Esophagus muscularis mucosa (tissue), 4 donors: ENCODE data around the gene GNL1. TPM values are rescaled to one million over a fixed set of nuclear protein-coding genes. Genes with fewer than 3 reads are reported as not detected.
A peak's percentile ranks its signal among the peaks of the same experiment; 100 is the strongest.

ENCODE experiments used
- DNase-seq: peaks from one replicate; pipeline ENCODE4 v3.0.0-alpha.2; 2017; ENCODE audit errors: extremely low spot score
- H3K27ac ChIP-seq, 4 donors: fragments of 200-600 bp; sonication (generic); replicated peaks in 1 of 4; 1 replicate in 3 of 4; 2 replicates in 1 of 4; pipeline ENCODE4 v1.5.1; 2016 to 2019; ENCODE audit warnings: mild to moderate bottlenecking in 1 of 4
- H3K27me3 ChIP-seq, 4 donors: fragments of 200-600 bp; sonication (generic); one replicate each; pipeline versions ENCODE4 v1.5.1 to v1.6.0; 2016 to 2019
- H3K36me3 ChIP-seq, 4 donors: fragments of 200-600 bp; sonication (generic); one replicate each; pipeline ENCODE4 v1.5.1; 2016 to 2019
- H3K4me1 ChIP-seq, 4 donors: fragments of 200-600 bp; sonication (generic); one replicate each; pipeline ENCODE4 v1.5.1; 2016 to 2019
- H3K4me3 ChIP-seq, 4 donors: fragments of 200-600 bp; sonication (generic); 1 replicate in 2 of 4; 2 replicates in 2 of 4; pipeline ENCODE4 v1.5.1; 2016 to 2019; ENCODE audit warnings: mild to moderate bottlenecking in 4 of 4, moderate library complexity in 1 of 4
- H3K9me3 ChIP-seq, 4 donors: fragments of 200-600 bp; sonication (generic); 1 replicate in 3 of 4; 2 replicates in 1 of 4; pipeline ENCODE4 v1.5.1; 2016 to 2019
- CTCF ChIP-seq, 3 experiments: fragments of 200-600 bp in 2 of 3; fragments of 450-650 bp in 1 of 3; sonication (generic) in 2 of 3; IDR thresholded peaks; one replicate each; pipeline ENCODE4 v1.5.1; 2017 to 2019; ENCODE audit warnings: antibody characterized with exemption in 3 of 3, mild to moderate bottlenecking in 2 of 3, moderate library complexity in 1 of 3
- EP300 ChIP-seq: sonication (generic); formaldehyde crosslinking; IDR thresholded peaks from one replicate; pipeline ENCODE4 v1.6.1; 2017; ENCODE audit warnings: antibody characterized with exemption
- POLR2A ChIP-seq: fragments of 450-650 bp; IDR thresholded peaks from one replicate; pipeline ENCODE4 v1.6.1; 2017; ENCODE audit warnings: antibody characterized with exemption, moderate library complexity, mild to moderate bottlenecking, low read depth
- POLR2AphosphoS5 ChIP-seq, 2 donors: sonication (generic); formaldehyde crosslinking; IDR thresholded peaks; one replicate each; pipeline ENCODE4 v1.6.1; 2017; ENCODE audit warnings: antibody characterized with exemption in 2 of 2
- WGBS: methylation state at CpG from one replicate; pipeline ENCODE4 v1.1.5; 2018; 5-methylcytosine and 5-hydroxymethylcytosine counted together
- intact Hi-C: fragments of 100-400 bp; cut with DNase I; formaldehyde crosslinking; loops from one replicate; pipeline ENCODE4 v1.15.1; 2023
- total RNA-seq, 4 donors: library from RNA; depleted of rRNA; stranded (reverse); fragments of >200 nt; gene quantifications; one replicate each; pipeline versions ENCODE4 v1.1.0 to v1.2.1, GENCODE V29; 2016

Gene GNL1
- total RNA-seq, 4 donors from 2014 or later: 30.3 to 53.5 (median 36.1) TPM

GRCh38 chr6:30565772-30566171 is 9.5 kb upstream of the GNL1 start:
- H3K9me3 ChIP-seq: no peaks in the 10 kb centered on the region
- no peak overlapping the region for H3K27ac ChIP-seq
- H3K27me3 ChIP-seq: no peaks in the 10 kb centered on the region
- TF ChIP-seq POLR2AphosphoS5 (IDR thresholded peaks at IDR 0.05) (no peak), EP300 (no peak), POLR2A (no peak), CTCF (IDR thresholded peaks at IDR 0.05) (no peak)
- H3K36me3 ChIP-seq: peaks cover 9 to 24% (median 22%) of the 10 kb centered on the region in 4 donors
- peaks cover 7 to 18% (median 10%) of the 10 kb centered on the region in 4 donors for H3K4me1 ChIP-seq
- DNase-seq: no peak
- H3K4me3 ChIP-seq: no peak overlapping the region
- intact Hi-C loops: no loop called here

DNA sequence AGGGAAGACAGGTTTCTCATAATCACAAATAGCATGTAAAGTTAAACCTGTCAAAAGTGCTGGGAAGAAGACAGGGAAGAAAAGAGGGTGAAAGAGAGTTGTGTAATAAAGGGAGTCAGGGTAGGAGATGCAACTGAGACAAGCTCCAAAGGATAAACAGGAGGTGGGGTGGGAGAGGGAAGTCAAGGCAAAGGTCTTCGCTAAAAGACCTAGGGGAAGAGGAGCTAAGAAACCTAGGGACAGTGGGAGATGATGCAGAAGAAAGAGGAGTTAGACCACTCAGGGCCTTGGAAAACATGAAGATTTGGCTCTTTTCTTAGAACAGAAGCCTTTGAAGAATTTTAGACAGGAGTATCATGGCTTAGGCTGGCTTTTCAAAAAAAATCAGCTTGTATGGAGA is 7.8 kb upstream of the GNL1 start:
- DNase-seq: no peak
- TF ChIP-seq POLR2AphosphoS5 (IDR thresholded peaks at IDR 0.05) (no peak), CTCF (IDR thresholded peaks at IDR 0.05) (no peak), EP300 (no peak), POLR2A (no peak)

GRCh38 chr6:30562470-30563425 is 6.5 kb upstream of the GNL1 start:
- intact Hi-C loops: no loop called here
- TF ChIP-seq POLR2A (no peak), EP300 (no peak)
- 85% methylated on average over 14 of the region's 14 CpGs for WGBS
- Histone ChIP-seq H3K27me3 (no peaks in the 10 kb centered on the region), H3K4me1 (peaks cover 9 to 16% (median 11%) of the 10 kb centered on the region in 4 donors), H3K27ac (no peak overlapping the region), H3K9me3 (no peaks in the 10 kb centered on the region), H3K4me3 (no peak overlapping the region), H3K36me3 (peaks cover 9 to 24% (median 22%) of the 10 kb centered on the region in 4 donors)
- DNase-seq: no peak

More for the DNA sequence above, 7.8 kb upstream of the GNL1 start:
- no peak overlapping the region for H3K27ac ChIP-seq
- WGBS: 96% methylated on average over 1 of the region's 1 CpG
- no peak overlapping the region for H3K4me3 ChIP-seq
- peaks cover 0 to 8% (median 2%) of the 10 kb centered on the region in 4 donors for H3K4me1 ChIP-seq
- peaks cover 9 to 24% (median 22%) of the 10 kb centered on the region in 4 donors for H3K36me3 ChIP-seq
- no peaks in the 10 kb centered on the region for H3K9me3 ChIP-seq
- intact Hi-C loops: no loop called here
- H3K27me3 ChIP-seq: no peaks in the 10 kb centered on the region

DNA sequence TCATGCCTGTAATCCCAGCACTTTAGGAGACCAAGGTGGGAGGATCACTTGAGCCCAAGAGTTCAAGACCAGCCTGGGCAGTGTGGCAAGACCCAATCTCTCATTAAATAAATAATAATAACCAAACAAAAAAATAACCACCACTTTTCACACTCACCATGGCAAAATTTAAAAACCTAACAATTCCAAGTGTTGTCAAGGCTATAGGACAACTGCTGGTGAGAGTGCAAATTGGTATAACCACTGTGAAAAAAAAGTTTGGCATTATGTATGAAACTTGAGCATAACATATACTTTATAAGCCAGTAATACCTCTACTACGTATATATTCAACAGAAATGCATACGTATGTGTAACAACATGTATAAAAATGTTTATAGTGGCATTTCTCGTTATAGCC is 4.6 kb upstream of the GNL1 start:
- TF ChIP-seq CTCF (IDR thresholded peaks at IDR 0.05) (no peak), EP300 (no peak), POLR2A (no peak), POLR2AphosphoS5 (IDR thresholded peaks at IDR 0.05) (no peak)
- intact Hi-C loops: no loop called here
- WGBS: 87% methylated on average over 3 of the region's 3 CpGs
- DNase-seq: no peak
- Histone ChIP-seq H3K4me3 (no peak overlapping the region), H3K27me3 (no peaks in the 10 kb centered on the region), H3K36me3 (peaks cover 9 to 24% (median 22%) of the 10 kb centered on the region in 4 donors), H3K4me1 (peaks cover 11 to 19% (median 16%) of the 10 kb centered on the region in 4 donors), H3K9me3 (no peaks in the 10 kb centered on the region), H3K27ac (no peak overlapping the region)

- Histone ChIP-seq H3K4me1 (peaks cover 19 to 39% (median 30%) of the 10 kb centered on the region in 4 donors), H3K9me3 (no peaks in the 10 kb centered on the region), H3K36me3 (peaks cover 8 to 37% (median 30%) of the 10 kb centered on the region in 4 donors), H3K27me3 (no peaks in the 10 kb centered on the region), H3K4me3 (peak overlapping the region; percentile 84 to 96 (median 89)), H3K27ac (peak overlapping the region; percentile 98 to 100 (median 98))
- DNase-seq: no peak
- intact Hi-C loops: loop anchor here (2.0 kb wide), 1 partner anchor 13 kb away; the partner anchor contains the start of gene ABCF1
- WGBS: 3% methylated on average over 6 of the region's 6 CpGs
- TF ChIP-seq POLR2A (no peak), CTCF (IDR thresholded peaks at IDR 0.05) (no peak), POLR2AphosphoS5 (IDR thresholded peaks at IDR 0.05) (no peak), EP300 (no peak)
These were observed 1.3 kb upstream of the GNL1 start for GRCh38 chr6:30557683-30557981.
